BLaER1 treated with 17β-estradiol and CSF1 and Interleukin-3, amounts not matched to agents 10 nM and 100 nM (cell line): ENCODE data around the gene ZBTB7C.

ENCODE experiments used
- H3K27ac ChIP-seq, 11 experiments: shearing (Covaris generic); formaldehyde crosslinking; 2 replicates each; pipeline ENCODE4 v1.8.1; 2022
- H3K27me3 ChIP-seq, 11 experiments: shearing (Covaris generic); formaldehyde crosslinking; 2 replicates each; pipeline ENCODE4 v1.8.1; 2022
- H3K36me3 ChIP-seq, 11 experiments: shearing (Covaris generic); formaldehyde crosslinking; 2 replicates each; pipeline ENCODE4 v1.8.1; 2022
- H3K4me1 ChIP-seq, 10 experiments: shearing (Covaris generic); formaldehyde crosslinking; 2 replicates each; pipeline ENCODE4 v1.8.1; 2022
- H3K4me2 ChIP-seq, 11 experiments: shearing (Covaris generic); formaldehyde crosslinking; 2 replicates each; pipeline ENCODE4 v1.8.1; 2022
- H3K4me3 ChIP-seq, 10 experiments: shearing (Covaris generic); formaldehyde crosslinking; 2 replicates each; pipeline ENCODE4 v1.8.1; 2022
- H3K9ac ChIP-seq, 11 experiments: shearing (Covaris generic); formaldehyde crosslinking; 2 replicates each; pipeline ENCODE4 v1.8.1; 2022
- H3K9me3 ChIP-seq, 11 experiments: shearing (Covaris generic); formaldehyde crosslinking; replicated peaks in 1 of 11; 2 replicates each; pipeline ENCODE4 v1.8.1; 2022
- H4K20me1 ChIP-seq, 11 experiments: shearing (Covaris generic); formaldehyde crosslinking; 2 replicates each; pipeline ENCODE4 v1.8.1; 2022
- Cebpa-rat ChIP-seq, 11 experiments: shearing (Covaris generic); IDR thresholded peaks; 2 replicates each; pipeline ENCODE4 v1.8.1; 2022

ZBTB7C gene

GRCh38 chr18:48122376-48122775 lies 286.8 kb downstream of the ZBTB7C start:
- Histone ChIP-seq H3K9me3 (no peaks in the 10 kb centered on the region), H3K4me1 (peaks cover 0 to 7% (median 0%) of the 10 kb centered on the region in 10 experiments; a peak in 3 of 20 replicates), H3K27ac (no peak overlapping the region), H4K20me1 (no peaks in the 10 kb centered on the region), H3K4me3 (no peak overlapping the region), H3K36me3 (no peaks in the 10 kb centered on the region), H3K4me2 (no peak overlapping the region), H3K27me3 (no peaks in the 10 kb centered on the region), H3K9ac (no peak overlapping the region)
- TF ChIP-seq Cebpa-rat (IDR thresholded peaks at IDR 0.05), result no peak

- TF ChIP-seq Cebpa-rat (IDR thresholded peaks at IDR 0.05), result no peak
- Histone ChIP-seq H3K4me1 (peaks cover 0 to 8% (median 0%) of the 10 kb centered on the region in 10 experiments; a peak in 3 of 20 replicates), H3K4me3 (no peak overlapping the region), H3K9me3 (no peaks in the 10 kb centered on the region), H3K27me3 (no peaks in the 10 kb centered on the region), H4K20me1 (no peaks in the 10 kb centered on the region), H3K27ac (no peak overlapping the region), H3K9ac (no peak overlapping the region), H3K36me3 (no peaks in the 10 kb centered on the region), H3K4me2 (no peak overlapping the region)
These were observed 287.4 kb downstream of the ZBTB7C start for GRCh38 chr18:48121752-48122151.

- Histone ChIP-seq H3K27me3 (no peaks in the 10 kb centered on the region), H3K4me3 (no peak overlapping the region), H3K4me1 (peaks cover 0 to 8% (median 0%) of the 10 kb centered on the region in 10 experiments; a peak in 3 of 20 replicates), H3K9me3 (no peaks in the 10 kb centered on the region), H3K36me3 (no peaks in the 10 kb centered on the region), H3K27ac (no peak overlapping the region), H4K20me1 (no peaks in the 10 kb centered on the region), H3K9ac (no peak overlapping the region), H3K4me2 (no peak overlapping the region)
- no peak for TF ChIP-seq Cebpa-rat (IDR thresholded peaks at IDR 0.05)
These were observed 290.0 kb downstream of the ZBTB7C start for GRCh38 chr18:48119204-48119603.

GRCh38 chr18:48116873-48117630 lies 292.1 kb downstream of the ZBTB7C start:
- Histone ChIP-seq H3K36me3 (no peaks in the 10 kb centered on the region), H3K9ac (no peak overlapping the region), H3K27me3 (no peaks in the 10 kb centered on the region), H3K9me3 (no peaks in the 10 kb centered on the region), H3K27ac (no peak overlapping the region), H4K20me1 (no peaks in the 10 kb centered on the region), H3K4me3 (no peak overlapping the region), H3K4me2 (no peak overlapping the region), H3K4me1 (peaks cover 0 to 8% (median 0%) of the 10 kb centered on the region in 10 experiments; a peak in 3 of 20 replicates)
- no peak for TF ChIP-seq Cebpa-rat (IDR thresholded peaks at IDR 0.05)

- Histone ChIP-seq H3K27me3 (no peaks in the 10 kb centered on the region), H3K36me3 (no peaks in the 10 kb centered on the region), H3K4me1 (peaks cover 0 to 8% (median 0%) of the 10 kb centered on the region in 10 experiments; a peak in 3 of 20 replicates), H3K9ac (no peak overlapping the region), H3K4me2 (no peak overlapping the region), H3K27ac (no peak overlapping the region), H4K20me1 (no peaks in the 10 kb centered on the region), H3K4me3 (no peak overlapping the region), H3K9me3 (no peaks in the 10 kb centered on the region)
- no peak for TF ChIP-seq Cebpa-rat (IDR thresholded peaks at IDR 0.05)
These were observed 293.2 kb downstream of the ZBTB7C start for GRCh38 chr18:48116017-48116416.

- H3K4me1 ChIP-seq, result peaks cover 0 to 12% (median 0%) of the 10 kb centered on the region in 10 experiments; a peak in 3 of 20 replicates
- H3K36me3 ChIP-seq, result no peaks in the 10 kb centered on the region
- no peak for TF ChIP-seq Cebpa-rat (IDR thresholded peaks at IDR 0.05)
- no peaks in the 10 kb centered on the region for H3K27me3 ChIP-seq
- H3K4me3 ChIP-seq, result no peak overlapping the region
- no peaks in the 10 kb centered on the region for H3K9me3 ChIP-seq
- H3K9ac ChIP-seq, result no peak overlapping the region
- no peaks in the 10 kb centered on the region for H4K20me1 ChIP-seq
- H3K4me2 ChIP-seq, result no peak overlapping the region
- H3K27ac ChIP-seq, result no peak overlapping the region
These were observed 295.5 kb downstream of the ZBTB7C start for GRCh38 chr18:48113691-48114090.

GRCh38 chr18:48111587-48111986 lies 297.6 kb downstream of the ZBTB7C start:
- no peak overlapping the region for H3K4me2 ChIP-seq
- peaks cover 5 to 24% (median 15%) of the 10 kb centered on the region in 10 experiments; a peak in 17 of 20 replicates for H3K4me1 ChIP-seq
- H3K27me3 ChIP-seq, result no peaks in the 10 kb centered on the region; a peak in 1 of 22 replicates
- no peaks in the 10 kb centered on the region for H3K36me3 ChIP-seq
- H3K9me3 ChIP-seq, result no peaks in the 10 kb centered on the region
- no peak for TF ChIP-seq Cebpa-rat (IDR thresholded peaks at IDR 0.05)
- no peak overlapping the region for H3K4me3 ChIP-seq
- H3K27ac ChIP-seq, result no peak overlapping the region
- no peaks in the 10 kb centered on the region for H4K20me1 ChIP-seq
- no peak overlapping the region for H3K9ac ChIP-seq

GRCh38 chr18:48110797-48111196 lies 298.4 kb downstream of the ZBTB7C start:
- Histone ChIP-seq H3K27me3 (no peaks in the 10 kb centered on the region; a peak in 1 of 22 replicates), H3K36me3 (no peaks in the 10 kb centered on the region), H3K4me1 (peaks cover 5 to 31% (median 17%) of the 10 kb centered on the region in 10 experiments; a peak in 17 of 20 replicates), H3K4me2 (no peak overlapping the region), H3K9me3 (no peaks in the 10 kb centered on the region), H3K9ac (no peak overlapping the region), H4K20me1 (no peaks in the 10 kb centered on the region), H3K27ac (no peak overlapping the region), H3K4me3 (no peak overlapping the region)
- TF ChIP-seq Cebpa-rat (IDR thresholded peaks at IDR 0.05), result no peak

GRCh38 chr18:48109961-48110493 lies 299.2 kb downstream of the ZBTB7C start:
- Histone ChIP-seq H3K9me3 (no peaks in the 10 kb centered on the region), H3K27me3 (no peaks in the 10 kb centered on the region; a peak in 1 of 22 replicates), H3K36me3 (no peaks in the 10 kb centered on the region), H3K4me3 (no peak overlapping the region), H3K4me1 (peaks cover 5 to 32% (median 17%) of the 10 kb centered on the region in 10 experiments; a peak in 17 of 20 replicates), H3K4me2 (no peak overlapping the region), H3K9ac (no peak overlapping the region), H3K27ac (no peak overlapping the region), H4K20me1 (no peaks in the 10 kb centered on the region)
- TF ChIP-seq Cebpa-rat (IDR thresholded peaks at IDR 0.05), result no peak
